ENCODE results near the gene TRIM69. TPM values are rescaled to one million over a fixed set of nuclear protein-coding genes. Genes with fewer than 3 reads are reported as not detected.
A peak's percentile ranks its signal among the peaks of the same experiment; 100 is the strongest.
"Not testable (repeated sequence)": the region's sequence is repeated elsewhere in the genome, so short reads cannot be mapped to it uniquely, and the experiment has no call there.

TRIM69 gene
- total RNA-seq, 2 donors from 2014 or later = 5.7 to 13.1 TPM

- no peaks in the 10 kb centered on the region for H3K27me3 ChIP-seq (ENCODE audit: control insufficient read depth, insufficient read depth, low read length, poor library complexity, severe bottlenecking)
- no peaks in the 10 kb centered on the region for H3K36me3 Mint-ChIP-seq (ENCODE audit: low read depth)
- no peak overlapping the region for H3K27ac ChIP-seq (ENCODE audit: low read depth, low read length)
- H3K4me1 Mint-ChIP-seq = peaks cover 5% of the 10 kb centered on the region
- no peak overlapping the region for H3K9ac ChIP-seq (ENCODE audit: extremely low read depth, low read length, poor library complexity, severe bottlenecking)
- no peak overlapping the region for H3K4me3 Mint-ChIP-seq
- peaks cover 11% of the 10 kb centered on the region for H3K9me3 Mint-ChIP-seq
- WGBS, 2 experiments (ENCODE audit: insufficient coverage in 1 of 2, insufficient read length in 1 of 2) = 69 to 91% methylated on average over 3 of the region's 3 CpGs
- no peaks in the 10 kb centered on the region for H3K4me1 ChIP-seq (ENCODE audit: control insufficient read depth, insufficient read depth, low read length)
- peak; percentile 78 for TF ChIP-seq CTCF (conservative IDR thresholded peaks at IDR 0.05)
- no peaks in the 10 kb centered on the region for H3K27me3 Mint-ChIP-seq (ENCODE audit: insufficient read depth)
- H3K4me3 ChIP-seq (ENCODE audit: low read length) = no peak overlapping the region
- H3K9me3 ChIP-seq (ENCODE audit: control insufficient read depth, low read length) = no peaks in the 10 kb centered on the region
- DNase-seq = no peak
- H3K27ac Mint-ChIP-seq = no peak overlapping the region
- no peaks in the 10 kb centered on the region for H3K36me3 ChIP-seq (ENCODE audit: control insufficient read depth, insufficient read depth, low read length)
These were observed 2.1 kb downstream of the TRIM69 start for GRCh38 chr15:44738340-44738984.

- H3K36me3 Mint-ChIP-seq (ENCODE audit: low read depth); H3K9ac ChIP-seq (ENCODE audit: extremely low read depth, low read length, poor library complexity, severe bottlenecking); H3K4me1 ChIP-seq (ENCODE audit: control insufficient read depth, insufficient read depth, low read length); H3K27me3 ChIP-seq (ENCODE audit: control insufficient read depth, insufficient read depth, low read length, poor library complexity, severe bottlenecking); H3K27ac Mint-ChIP-seq; H3K9me3 ChIP-seq (ENCODE audit: control insufficient read depth, low read length); H3K4me1 Mint-ChIP-seq; H3K36me3 ChIP-seq (ENCODE audit: control insufficient read depth, insufficient read depth, low read length); DNase-seq; H3K4me3 ChIP-seq (ENCODE audit: low read length); H3K27ac ChIP-seq (ENCODE audit: low read depth, low read length); H3K27me3 Mint-ChIP-seq (ENCODE audit: insufficient read depth); H3K4me3 Mint-ChIP-seq: not testable (repeated sequence)
- H3K9me3 Mint-ChIP-seq = peaks cover 14% of the 10 kb centered on the region
- 88 to 100% methylated on average over 4 to 15 of the region's 24 CpGs for WGBS, 2 experiments (ENCODE audit: insufficient coverage in 1 of 2, insufficient read length in 1 of 2)
These were observed 3.0 kb downstream of the TRIM69 start for GRCh38 chr15:44739222-44739847.

- not testable (repeated sequence) for H3K27me3 Mint-ChIP-seq (ENCODE audit: insufficient read depth); H3K36me3 ChIP-seq (ENCODE audit: control insufficient read depth, insufficient read depth, low read length); H3K4me1 Mint-ChIP-seq; H3K4me3 ChIP-seq (ENCODE audit: low read length); H3K27ac Mint-ChIP-seq; H3K27ac ChIP-seq (ENCODE audit: low read depth, low read length); H3K4me3 Mint-ChIP-seq; H3K4me1 ChIP-seq (ENCODE audit: control insufficient read depth, insufficient read depth, low read length); H3K9me3 ChIP-seq (ENCODE audit: control insufficient read depth, low read length); DNase-seq; H3K9ac ChIP-seq (ENCODE audit: extremely low read depth, low read length, poor library complexity, severe bottlenecking); H3K36me3 Mint-ChIP-seq (ENCODE audit: low read depth); H3K27me3 ChIP-seq (ENCODE audit: control insufficient read depth, insufficient read depth, low read length, poor library complexity, severe bottlenecking)
- WGBS, 2 experiments (ENCODE audit: insufficient coverage in 1 of 2, insufficient read length in 1 of 2) = 71% methylated on average over 1 of the region's 2 CpGs; no CpG with 5 or more reads in 1 of the 2 experiments
- H3K9me3 Mint-ChIP-seq = peaks cover 16% of the 10 kb centered on the region
These were observed 7.1 kb downstream of the TRIM69 start for GRCh38 chr15:44743454-44743853.

- Mint-ChIP-seq H3K27ac (no peak overlapping the region), H3K4me1 (no peaks in the 10 kb centered on the region), H3K36me3 (ENCODE audit: low read depth) (no peaks in the 10 kb centered on the region), H3K9me3 (peaks cover 24% of the 10 kb centered on the region), H3K4me3 (no peak overlapping the region), H3K27me3 (ENCODE audit: insufficient read depth) (peaks cover 31% of the 10 kb centered on the region)
- Histone ChIP-seq H3K27me3 (ENCODE audit: control insufficient read depth, insufficient read depth, low read length, poor library complexity, severe bottlenecking) (peaks cover 10% of the 10 kb centered on the region), H3K36me3 (ENCODE audit: control insufficient read depth, insufficient read depth, low read length) (no peaks in the 10 kb centered on the region), H3K9ac (ENCODE audit: extremely low read depth, low read length, poor library complexity, severe bottlenecking) (no peak overlapping the region), H3K4me1 (ENCODE audit: control insufficient read depth, insufficient read depth, low read length) (no peaks in the 10 kb centered on the region), H3K27ac (ENCODE audit: low read depth, low read length) (no peak overlapping the region), H3K9me3 (ENCODE audit: control insufficient read depth, low read length) (no peaks in the 10 kb centered on the region), H3K4me3 (ENCODE audit: low read length) (no peak overlapping the region)
- TF ChIP-seq CTCF (conservative IDR thresholded peaks at IDR 0.05) = no peak
- WGBS, 2 experiments (ENCODE audit: insufficient coverage in 1 of 2, insufficient read length in 1 of 2) = 100% methylated on average over 1 of the region's 1 CpG; no CpG with 5 or more reads in 1 of the 2 experiments
- no peak for DNase-seq
These were observed 17.0 kb downstream of the TRIM69 start for GRCh38 chr15:44753345-44753744.
